DOHH2 (cell line): ENCODE measurements around the gene AKAP11.

Experiments used
- EZH2phosphoT487 ChIP-seq: fragments of 200-600 bp; sonication (generic); IDR thresholded peaks from 2 replicates; pipeline ENCODE4 v1.6.1; 2017; ENCODE audit warnings: borderline replicate concordance, mild to moderate bottlenecking, antibody characterized with exemption, low read length, moderate library complexity, mixed read lengths
- TF ChIP-seq, protein P1 (sequence below): fragments of 200-600 bp; sonication (generic); IDR thresholded peaks from one replicate; pipeline ENCODE4 v1.5.1; 2014; ENCODE audit warnings: antibody characterized with exemption, mild to moderate bottlenecking, low read depth, low read length; ENCODE audit not compliant: poor library complexity, severe bottlenecking

DNA sequence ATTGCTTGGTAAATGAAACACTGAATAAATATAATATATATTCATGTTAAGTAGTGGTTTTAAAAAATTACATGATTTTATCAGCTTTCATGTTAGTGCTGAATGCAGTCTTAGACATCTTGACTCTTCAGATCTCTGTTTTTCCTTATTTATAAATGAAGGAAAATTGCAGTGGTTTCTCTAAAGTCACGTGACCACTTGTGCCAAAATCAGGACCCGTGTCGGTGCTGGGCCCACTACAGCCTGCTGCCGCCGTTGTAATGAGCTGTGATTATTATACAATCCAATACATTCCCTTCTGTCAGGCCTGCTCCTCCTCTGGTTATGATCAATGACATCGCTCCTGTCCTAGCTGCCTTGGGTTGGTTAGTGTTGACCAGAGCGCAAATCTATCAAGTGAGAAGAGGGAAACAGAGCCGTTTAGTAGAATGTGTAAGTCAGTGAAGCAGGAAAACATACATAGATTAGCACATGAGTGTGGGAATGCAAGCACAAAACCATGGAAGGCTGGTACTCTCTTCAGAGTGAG lies 88.2 kb downstream of the AKAP11 start:
- TF ChIP-seq, protein P1, sequence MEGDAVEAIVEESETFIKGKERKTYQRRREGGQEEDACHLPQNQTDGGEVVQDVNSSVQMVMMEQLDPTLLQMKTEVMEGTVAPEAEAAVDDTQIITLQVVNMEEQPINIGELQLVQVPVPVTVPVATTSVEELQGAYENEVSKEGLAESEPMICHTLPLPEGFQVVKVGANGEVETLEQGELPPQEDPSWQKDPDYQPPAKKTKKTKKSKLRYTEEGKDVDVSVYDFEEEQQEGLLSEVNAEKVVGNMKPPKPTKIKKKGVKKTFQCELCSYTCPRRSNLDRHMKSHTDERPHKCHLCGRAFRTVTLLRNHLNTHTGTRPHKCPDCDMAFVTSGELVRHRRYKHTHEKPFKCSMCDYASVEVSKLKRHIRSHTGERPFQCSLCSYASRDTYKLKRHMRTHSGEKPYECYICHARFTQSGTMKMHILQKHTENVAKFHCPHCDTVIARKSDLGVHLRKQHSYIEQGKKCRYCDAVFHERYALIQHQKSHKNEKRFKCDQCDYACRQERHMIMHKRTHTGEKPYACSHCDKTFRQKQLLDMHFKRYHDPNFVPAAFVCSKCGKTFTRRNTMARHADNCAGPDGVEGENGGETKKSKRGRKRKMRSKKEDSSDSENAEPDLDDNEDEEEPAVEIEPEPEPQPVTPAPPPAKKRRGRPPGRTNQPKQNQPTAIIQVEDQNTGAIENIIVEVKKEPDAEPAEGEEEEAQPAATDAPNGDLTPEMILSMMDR = no peak
- TF ChIP-seq EZH2phosphoT487 = no peak
